Panc1 (cell line): ENCODE data around the gene C1QA. TPM values are rescaled to one million over a fixed set of nuclear protein-coding genes. Genes with fewer than 3 reads are reported as not detected.

Source experiments
- ATAC-seq: fragments of 200-7000 bp; cut with Tn5 transposase; 2 replicates; pipeline ENCODE4 v1.9.1; 2020; ENCODE audit warnings: mild to moderate bottlenecking, moderate library complexity
- BruUV-seq: library from RNA; stranded (reverse); fragments of 400-500 nt; replicated peaks from 2 replicates; lab custom pipeline; 2021; lab: Mats Ljungman, UMichigan
- CTCF ChIA-PET: fragments of 300-600 bp; sonication (Branson Sonifier 250); formaldehyde crosslinking; loops from one replicate; lab custom pipeline; 2022; ENCODE audit warnings: antibody characterized with exemption; lab: Charles Lee
- POLR2A ChIA-PET: fragments of 300-600 bp; sonication (Branson Sonifier 250); formaldehyde crosslinking; loops from one replicate; lab custom pipeline; 2022; ENCODE audit warnings: antibody characterized with exemption; lab: Charles Lee
- DNase-seq: peaks from one replicate; pipeline ENCODE4 v3.0.0-alpha.2; 2010; ENCODE audit warnings: low read depth, low spot score
- H3K27ac ChIP-seq: 2 replicates; pipeline ENCODE4 v1.5.1; 2011; ENCODE audit warnings: mild to moderate bottlenecking, low read length, inconsistent platforms
- H3K27me3 ChIP-seq: fragments of 200-500 bp; sonication (Bioruptor generic); 2 replicates; pipeline ENCODE4 v1.6.0; 2014; ENCODE audit warnings: low read length, inconsistent platforms; ENCODE audit not compliant: control insufficient read depth, insufficient read depth
- H3K36me3 ChIP-seq: fragments of 200-500 bp; sonication (Bioruptor generic); 2 replicates; pipeline ENCODE4 v1.5.1; 2014; ENCODE audit warnings: inconsistent platforms, mild to moderate bottlenecking, low read length, moderate library complexity; ENCODE audit not compliant: control insufficient read depth, insufficient read depth
- H3K4me1 ChIP-seq: 2 replicates; pipeline ENCODE4 v1.5.1; 2011; ENCODE audit warnings: inconsistent platforms, mild to moderate bottlenecking, low read length, moderate library complexity; ENCODE audit not compliant: control insufficient read depth, insufficient read depth
- H3K4me3 ChIP-seq, 2 experiments: 2 replicates each; pipeline ENCODE4 v1.5.1; 2011 to 2012; ENCODE audit warnings: low read depth in 2 of 2, low read length in 2 of 2, mild to moderate bottlenecking in 2 of 2, inconsistent platforms in 1 of 2, moderate library complexity in 1 of 2
- H3K9me3 ChIP-seq: fragments of 200-500 bp; sonication (Bioruptor generic); 2 replicates; pipeline ENCODE4 v1.5.1; 2014; ENCODE audit warnings: low read depth, mild to moderate bottlenecking, inconsistent platforms, low read length, moderate library complexity; ENCODE audit not compliant: control insufficient read depth, insufficient read depth
- POLR2AphosphoS5 ChIP-seq: IDR thresholded peaks from 2 replicates; pipeline ENCODE4 v1.6.1; 2012; ENCODE audit warnings: mild to moderate bottlenecking, low read depth, low read length, moderate library complexity
- REST ChIP-seq, 2 experiments: IDR thresholded peaks; 2 replicates each; pipeline ENCODE4 v1.6.1; 2011 to 2012; ENCODE audit warnings: low read depth in 2 of 2, control low read depth in 1 of 2, low read length in 1 of 2, mild to moderate bottlenecking in 1 of 2, moderate library complexity in 1 of 2; ENCODE audit not compliant: insufficient read depth in 1 of 2
- SIN3A ChIP-seq: IDR thresholded peaks from 2 replicates; pipeline ENCODE4 v1.6.1; 2012; ENCODE audit warnings: low read depth, mild to moderate bottlenecking, low read length, moderate library complexity, borderline replicate concordance; ENCODE audit not compliant: insufficient read depth
- TCF7L2 ChIP-seq: IDR thresholded peaks from 2 replicates; pipeline ENCODE4 v1.6.1; 2011; ENCODE audit warnings: mild to moderate bottlenecking, low read depth, low read length, inconsistent platforms
- in situ Hi-C: cut with HindIII; loops from 2 replicates; pipeline ENCODE4 v1.10.0; 2016; ENCODE audit warnings: low sequenced_read_pairs, low pct_unique_long_range_greater_than_20kb
- intact Hi-C: fragments of 100-400 bp; cut with micrococcal nuclease; formaldehyde crosslinking; loops from one replicate; pipeline ENCODE4 v1.10.0; 2022; ENCODE audit not compliant: unreplicated experiment
- total RNA-seq: library from RNA; stranded (reverse); gene quantifications from one replicate; pipeline ENCODE4 v1.2.1, GENCODE V29; 2021; ENCODE audit not compliant: unreplicated experiment
- TF ChIP-seq, protein P1 (sequence below): fragments of 450-650 bp; IDR thresholded peaks from 2 replicates; pipeline ENCODE4 v1.5.1; 2017; ENCODE audit warnings: mild to moderate bottlenecking

The C1QA gene
- total RNA-seq, 1 experiment from 2014 or later, result 0.41 TPM

- no TSS peak for BruUV-seq
- TF ChIP-seq SIN3A, result no peak
- TF ChIP-seq, protein P1, sequence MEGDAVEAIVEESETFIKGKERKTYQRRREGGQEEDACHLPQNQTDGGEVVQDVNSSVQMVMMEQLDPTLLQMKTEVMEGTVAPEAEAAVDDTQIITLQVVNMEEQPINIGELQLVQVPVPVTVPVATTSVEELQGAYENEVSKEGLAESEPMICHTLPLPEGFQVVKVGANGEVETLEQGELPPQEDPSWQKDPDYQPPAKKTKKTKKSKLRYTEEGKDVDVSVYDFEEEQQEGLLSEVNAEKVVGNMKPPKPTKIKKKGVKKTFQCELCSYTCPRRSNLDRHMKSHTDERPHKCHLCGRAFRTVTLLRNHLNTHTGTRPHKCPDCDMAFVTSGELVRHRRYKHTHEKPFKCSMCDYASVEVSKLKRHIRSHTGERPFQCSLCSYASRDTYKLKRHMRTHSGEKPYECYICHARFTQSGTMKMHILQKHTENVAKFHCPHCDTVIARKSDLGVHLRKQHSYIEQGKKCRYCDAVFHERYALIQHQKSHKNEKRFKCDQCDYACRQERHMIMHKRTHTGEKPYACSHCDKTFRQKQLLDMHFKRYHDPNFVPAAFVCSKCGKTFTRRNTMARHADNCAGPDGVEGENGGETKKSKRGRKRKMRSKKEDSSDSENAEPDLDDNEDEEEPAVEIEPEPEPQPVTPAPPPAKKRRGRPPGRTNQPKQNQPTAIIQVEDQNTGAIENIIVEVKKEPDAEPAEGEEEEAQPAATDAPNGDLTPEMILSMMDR, result no peak
- no peak for TF ChIP-seq REST (IDR thresholded peaks at IDR 0.05; ENCODE audit: insufficient read depth in 1 of 2, low read depth in 2 of 2, low read length in 1 of 2)
- TF ChIP-seq TCF7L2, result no peak
- TF ChIP-seq POLR2AphosphoS5, result no peak
- Histone ChIP-seq H3K4me1 (no peaks in the 10 kb centered on the region), H3K36me3 (no peaks in the 10 kb centered on the region), H3K9me3 (no peaks in the 10 kb centered on the region), H3K27me3 (no peaks in the 10 kb centered on the region; the same call in 1 of the 2 replicates), H3K27ac (no peak overlapping the region), H3K4me3 (no peak overlapping the region)
- no peak for DNase-seq
- in situ Hi-C loops (no loop called here), intact Hi-C loops (no loop called here)
- ChIA-PET CTCF (no interaction called here), POLR2A (no interaction called here)
- ATAC-seq, result no peak
These were observed 47.5 kb upstream of the C1QA start for GRCh38 chr1:22588899-22589422.

DNA sequence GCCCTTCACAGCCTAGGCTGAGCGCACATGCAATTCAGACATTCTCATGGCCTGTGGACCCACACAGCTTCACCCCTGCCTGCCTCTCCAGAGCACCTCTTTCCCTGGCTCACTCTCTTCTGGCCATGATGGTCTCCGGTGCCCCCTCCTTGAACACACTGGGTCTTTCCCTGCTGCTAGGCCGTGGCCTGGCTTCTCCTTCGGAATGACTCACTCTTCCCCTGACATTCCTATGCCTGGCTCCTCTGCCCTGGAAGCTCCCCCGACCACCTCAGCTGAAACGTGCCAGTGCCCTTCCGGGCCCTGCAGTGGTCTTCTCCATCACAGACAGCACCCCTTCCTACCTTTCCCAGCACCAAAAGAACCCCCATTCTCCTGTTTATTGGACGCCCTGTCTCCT lies 44.9 kb upstream of the C1QA start:
- DNase-seq (no peak), ATAC-seq (no peak)
- in situ Hi-C loops, result no loop called here
- no TSS peak for BruUV-seq
- Histone ChIP-seq H3K4me1 (no peaks in the 10 kb centered on the region), H3K27me3 (no peaks in the 10 kb centered on the region; the same call in 1 of the 2 replicates), H3K27ac (no peak overlapping the region), H3K4me3 (no peak overlapping the region), H3K36me3 (no peaks in the 10 kb centered on the region), H3K9me3 (no peaks in the 10 kb centered on the region)
- CTCF ChIA-PET, result no interaction called here
- intact Hi-C loops, result no loop called here
- POLR2A ChIA-PET, result interaction anchor here (0.7 kb wide), 1 partner anchor 28 kb away, joined by 5 read pairs; no protein-coding TSS in a partner anchor
- TF ChIP-seq TCF7L2 (no peak), REST (IDR thresholded peaks at IDR 0.05; ENCODE audit: insufficient read depth in 1 of 2, low read depth in 2 of 2, low read length in 1 of 2) (no peak), POLR2AphosphoS5 (no peak), SIN3A (no peak)
- TF ChIP-seq, protein P1, result no peak
